CD4-positive, alpha-beta T cell treated with Interferon alpha-2 for 1 hour (primary cell): ENCODE measurements around the gene IPO11.
"Not testable (repeated sequence)": the region's sequence is repeated elsewhere in the genome, so short reads cannot be mapped to it uniquely, and the experiment has no call there.

Experiments
- DNase-seq, 2 donors: peaks; one replicate each; pipeline ENCODE4 v3.0.0-alpha.2; 2020 to 2022

Gene IPO11

DNA sequence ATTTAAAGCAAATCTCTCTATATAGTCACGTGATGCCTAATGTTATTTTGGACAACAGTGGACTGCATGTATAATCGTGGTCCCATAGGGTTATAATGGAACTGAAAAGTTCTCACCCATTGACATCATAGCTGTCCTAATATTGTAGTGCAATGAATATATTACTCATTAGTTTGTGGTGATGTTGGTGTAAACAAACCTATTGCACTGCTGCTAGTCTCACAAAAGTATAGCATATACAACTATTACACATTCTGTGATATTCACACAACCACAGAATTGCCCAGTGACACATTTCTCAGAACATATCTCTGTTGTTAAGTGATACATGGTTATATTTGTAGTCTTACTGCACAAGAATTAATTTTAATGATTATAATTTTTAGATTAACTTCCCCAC, 37.7 kb downstream of the IPO11 start:
- no peak for DNase-seq

DNA sequence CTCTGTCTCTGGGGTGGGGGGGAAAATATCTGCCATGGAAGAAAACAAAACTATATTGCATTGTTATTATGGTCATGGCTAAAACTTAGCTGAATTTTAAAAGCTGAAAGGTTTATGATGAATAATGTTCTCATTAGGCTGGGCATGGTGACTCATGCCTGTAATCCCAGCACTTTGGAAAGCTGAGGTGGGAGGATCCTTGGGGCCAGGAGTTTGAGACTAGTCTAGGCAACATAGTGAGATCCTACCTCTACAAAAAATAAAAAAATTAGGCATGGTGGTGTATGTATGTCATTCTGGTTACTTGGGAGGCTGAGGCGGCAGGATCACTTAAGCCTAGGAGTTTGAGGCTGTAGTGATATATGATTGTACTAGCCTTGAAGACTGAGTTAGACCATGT, 44.5 kb downstream of the IPO11 start:
- DNase-seq: no peak

DNA sequence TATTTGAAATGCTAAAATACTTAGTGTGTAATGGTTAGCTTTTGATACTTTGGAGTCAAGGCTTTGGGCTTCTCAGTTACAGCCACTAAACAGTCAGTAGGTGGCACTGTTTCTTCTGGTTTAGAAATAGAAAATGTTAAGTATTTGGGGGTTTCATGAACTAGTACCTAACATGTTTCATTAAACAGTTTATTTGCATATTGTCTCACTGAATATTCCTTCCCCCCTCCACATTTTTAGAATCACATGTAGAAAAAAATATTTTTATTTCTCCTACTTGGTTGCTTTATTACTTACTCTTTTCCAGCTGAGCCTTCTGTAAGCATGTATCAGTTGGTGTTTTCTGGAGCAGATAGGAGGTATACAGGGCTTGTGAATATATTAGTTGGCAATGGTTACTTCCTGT, 48.0 kb downstream of the IPO11 start:
- DNase-seq: peak in 1 of 2 donors; percentile 51

GRCh38 chr5:62461561-62461960, 49.0 kb downstream of the IPO11 start:
- no peak for DNase-seq

GRCh38 chr5:62465985-62466925, 53.7 kb downstream of the IPO11 start:
- no peak for DNase-seq

DNA sequence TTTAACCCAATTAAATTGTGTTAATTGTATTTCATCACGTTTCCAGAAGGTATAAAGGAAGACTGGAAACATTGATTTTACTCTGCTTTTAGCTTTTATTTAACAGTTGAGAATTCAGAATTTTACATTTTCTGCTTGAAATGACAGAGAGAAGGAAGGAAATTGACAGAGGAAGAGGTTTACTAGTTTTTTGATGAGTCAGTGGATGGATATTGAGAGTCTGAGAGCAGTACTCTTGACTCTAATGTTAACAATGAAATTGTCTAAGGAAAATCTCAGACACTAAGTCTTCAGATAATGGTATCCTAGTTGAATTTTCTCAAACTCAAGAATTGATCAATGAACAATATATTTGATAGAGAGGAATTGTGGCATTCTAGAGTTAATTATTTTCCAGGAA, 60.6 kb downstream of the IPO11 start:
- no peak for DNase-seq

DNA sequence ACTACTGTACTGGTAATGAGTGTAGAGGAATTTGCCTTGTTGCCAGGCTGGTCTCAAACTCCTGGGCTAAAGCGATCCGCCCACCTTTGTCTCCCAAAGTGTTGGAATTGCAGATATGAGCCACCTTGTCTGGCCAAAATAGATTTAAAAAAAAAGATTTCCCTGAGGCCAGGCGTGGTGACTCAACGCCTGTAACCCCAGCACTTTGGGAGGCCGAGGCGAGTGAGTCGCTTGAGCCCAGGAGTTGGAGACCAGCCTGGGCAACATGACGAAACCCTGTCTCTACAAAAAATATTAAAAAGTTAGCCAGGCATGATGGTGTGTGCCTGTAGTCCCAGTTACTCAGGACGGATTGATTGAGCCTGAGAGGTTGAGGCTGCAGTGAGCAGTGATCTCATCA, 62.5 kb downstream of the IPO11 start:
- no peak for DNase-seq

GRCh38 chr5:62477801-62478200, 65.2 kb downstream of the IPO11 start:
- no peak for DNase-seq

DNA sequence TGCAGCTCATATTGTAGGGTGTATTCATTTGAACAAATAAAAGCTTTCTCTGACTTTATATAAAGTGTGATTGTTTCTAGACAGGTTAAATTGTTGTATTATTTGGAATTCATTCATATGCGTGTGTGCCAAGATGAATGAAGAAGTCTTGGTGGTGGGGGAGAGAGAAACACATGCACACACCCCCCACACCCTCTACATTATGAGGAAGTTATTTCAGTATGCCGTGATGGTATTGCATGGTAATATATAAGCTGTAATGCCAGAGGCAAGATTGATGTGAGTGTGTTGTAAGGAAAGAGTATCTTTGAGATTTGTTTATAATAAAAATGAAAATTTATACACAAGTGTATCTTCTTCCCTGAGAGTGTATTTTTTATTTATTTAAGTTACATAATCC, 71.0 kb downstream of the IPO11 start:
- no peak for DNase-seq

DNA sequence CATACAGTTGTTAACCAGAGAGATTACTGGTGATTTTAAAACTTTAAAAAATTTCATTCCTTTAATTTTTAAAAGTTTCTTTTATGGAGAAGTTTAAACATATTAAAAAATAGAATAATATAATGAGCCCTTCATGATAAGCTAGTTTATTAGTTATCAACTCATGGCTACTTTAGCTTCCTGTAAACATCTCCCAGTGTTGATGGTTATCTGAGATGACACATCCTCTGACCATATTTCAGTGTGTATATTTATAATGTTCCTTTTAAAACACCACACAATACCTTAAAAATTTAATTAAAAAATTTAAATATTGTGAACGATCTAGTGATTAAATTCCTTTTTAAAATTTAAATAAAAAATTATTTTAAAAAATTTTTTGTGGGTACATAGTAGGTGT, 74.1 kb downstream of the IPO11 start:
- no peak for DNase-seq

DNA sequence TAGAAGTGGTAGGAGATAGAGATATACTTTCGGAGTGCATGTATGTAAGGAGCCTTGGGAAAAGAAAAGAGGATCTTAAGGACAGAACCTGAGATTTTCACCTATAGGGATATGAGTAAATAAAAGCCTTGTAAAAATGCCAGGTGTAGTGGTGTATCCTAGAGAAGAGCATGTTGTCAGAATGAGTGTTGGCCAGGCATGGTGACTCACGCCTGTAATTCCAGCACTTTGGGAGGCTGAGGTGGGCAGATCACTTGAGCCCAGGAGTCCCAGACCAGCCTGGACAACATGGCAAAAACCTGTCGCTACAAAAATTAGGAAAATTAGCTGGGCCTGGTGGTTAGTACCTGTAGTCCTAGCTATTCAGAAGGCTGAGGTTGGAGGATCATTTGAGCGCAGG, 76.0 kb downstream of the IPO11 start:
- no peak for DNase-seq

DNA sequence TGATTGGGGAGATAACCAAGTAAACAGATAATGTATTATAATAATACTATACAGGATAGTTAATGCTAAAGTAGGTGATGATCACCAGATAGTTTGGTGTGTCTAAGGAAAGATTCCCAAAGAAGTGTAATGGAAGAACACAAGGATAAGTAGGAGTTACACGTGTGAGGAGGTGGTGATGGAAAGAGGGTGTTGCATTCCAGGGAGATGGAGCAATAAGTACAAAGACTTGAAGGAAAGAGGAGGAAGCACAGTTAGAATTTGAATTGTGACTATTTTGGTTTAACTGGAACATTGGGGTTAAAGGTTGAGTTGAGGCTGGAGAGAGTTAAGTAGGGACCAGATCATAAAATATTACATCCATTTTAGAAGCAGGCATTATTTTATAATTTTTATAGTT, 76.9 kb downstream of the IPO11 start:
- no peak for DNase-seq

DNA sequence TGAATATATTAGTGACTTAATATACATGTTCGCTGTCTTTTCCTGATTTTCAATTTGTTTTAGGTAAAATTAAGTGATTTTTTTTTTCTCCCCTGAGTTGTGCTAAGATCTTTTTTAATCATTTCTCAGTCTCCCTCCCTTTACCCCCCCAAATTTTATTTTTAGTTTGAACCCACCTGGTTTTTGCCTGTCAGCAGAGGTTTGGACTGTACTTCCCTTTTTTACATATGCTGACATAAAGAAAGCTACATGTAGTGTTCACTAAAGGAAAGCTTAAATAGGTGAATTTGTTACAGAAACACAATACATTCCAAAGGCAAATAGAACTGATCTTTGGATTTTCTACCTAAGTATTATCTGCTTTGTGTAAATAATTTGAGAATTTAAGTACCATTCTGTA, 82.2 kb downstream of the IPO11 start:
- no peak for DNase-seq

GRCh38 chr5:62496876-62497275, 84.3 kb downstream of the IPO11 start:
- DNase-seq: no peak

DNA sequence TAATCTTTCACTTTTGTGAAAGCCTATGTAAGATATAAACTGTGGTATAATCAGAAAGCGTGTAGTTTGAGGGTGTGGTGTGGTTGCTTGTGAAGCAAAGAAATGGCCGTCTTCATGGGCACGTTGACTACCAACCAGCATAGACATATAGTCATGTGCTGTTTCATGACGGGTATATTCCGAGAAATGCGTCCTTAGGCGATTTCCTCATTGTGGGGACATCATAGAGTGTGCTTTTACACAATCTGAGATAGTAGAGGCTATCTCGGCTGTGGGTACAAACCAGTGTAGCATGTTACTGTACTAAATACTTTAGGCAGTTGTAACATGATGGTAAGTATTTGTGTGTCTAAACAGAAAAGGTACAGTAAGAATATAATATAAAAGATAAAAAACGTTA, 86.4 kb downstream of the IPO11 start:
- DNase-seq: no peak

DNA sequence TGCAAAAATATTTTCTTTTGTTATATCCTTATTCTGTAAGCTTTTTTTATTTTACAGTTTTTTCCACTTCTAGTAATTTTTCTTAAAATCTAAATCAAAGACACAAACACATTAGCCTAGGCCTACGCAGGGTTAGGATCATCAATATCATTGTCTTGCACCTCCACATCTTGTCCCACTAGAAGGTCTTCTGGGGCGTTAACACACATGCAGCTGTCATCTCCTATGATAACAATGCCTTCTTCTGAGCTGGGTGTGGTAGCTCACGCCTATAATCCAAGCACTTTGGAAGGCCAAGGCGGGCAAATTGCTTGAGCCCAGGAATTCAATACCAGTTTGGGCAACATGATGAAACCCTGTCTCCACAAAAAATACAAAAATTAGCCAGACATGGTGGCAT, 87.2 kb downstream of the IPO11 start:
- DNase-seq: no peak

GRCh38 chr5:62502456-62503101, 90.0 kb downstream of the IPO11 start:
- no peak for DNase-seq

DNA sequence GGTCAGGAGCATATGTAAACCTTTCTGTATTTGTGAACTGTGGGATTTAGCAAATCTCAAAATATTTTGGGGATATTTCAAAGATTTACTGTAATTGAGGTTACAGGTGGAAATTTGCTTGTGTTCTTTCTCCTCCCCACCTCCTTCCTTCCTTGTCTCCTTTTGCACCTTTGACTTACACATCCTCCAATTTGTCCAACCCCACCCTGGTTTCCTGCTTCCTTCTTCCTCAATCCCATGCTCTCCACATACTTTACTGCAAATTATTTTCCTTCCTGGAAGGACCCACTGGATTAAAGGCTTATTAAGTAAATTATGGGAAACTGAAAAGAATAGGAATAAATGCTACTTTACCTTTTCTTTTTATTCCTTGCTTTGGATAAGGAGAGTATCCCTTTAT, 91.6 kb downstream of the IPO11 start:
- DNase-seq: no peak

DNA sequence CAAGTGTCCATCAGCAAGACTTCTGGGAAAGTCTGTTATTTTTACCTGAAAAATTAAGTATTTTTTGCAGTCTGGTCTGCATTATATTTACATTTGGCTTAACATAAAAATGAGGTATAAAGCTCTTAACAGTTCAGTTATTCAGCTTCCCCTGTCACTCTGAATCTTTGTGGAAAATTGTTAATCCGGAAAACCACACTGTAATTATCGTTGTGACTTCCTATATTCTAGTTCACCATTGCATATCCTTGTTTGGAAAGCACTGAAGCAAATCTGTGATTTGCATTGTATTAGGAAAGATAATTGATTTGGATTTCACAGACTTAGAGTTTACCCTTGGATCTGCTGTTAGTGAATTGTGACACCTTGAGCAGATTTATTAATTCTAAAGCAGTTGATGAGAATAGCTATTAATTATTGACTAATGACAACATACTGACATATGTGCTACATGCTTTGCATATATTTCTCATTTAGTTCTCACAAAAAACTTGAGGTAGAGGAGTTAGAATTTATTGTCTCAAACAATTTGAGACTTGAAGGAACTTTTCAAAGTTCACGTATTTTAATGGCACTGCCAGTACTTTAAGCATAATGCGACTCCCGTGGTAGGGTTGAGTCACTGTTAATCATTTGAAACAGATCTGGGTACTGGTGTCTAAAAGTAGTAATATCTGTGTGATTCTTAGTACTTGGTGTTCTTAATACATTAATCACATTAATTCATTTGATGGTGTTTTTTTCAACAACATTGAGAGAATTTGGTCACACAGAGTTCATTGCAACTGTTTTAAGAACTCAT, 94.3 kb downstream of the IPO11 start:
- DNase-seq: no peak

DNA sequence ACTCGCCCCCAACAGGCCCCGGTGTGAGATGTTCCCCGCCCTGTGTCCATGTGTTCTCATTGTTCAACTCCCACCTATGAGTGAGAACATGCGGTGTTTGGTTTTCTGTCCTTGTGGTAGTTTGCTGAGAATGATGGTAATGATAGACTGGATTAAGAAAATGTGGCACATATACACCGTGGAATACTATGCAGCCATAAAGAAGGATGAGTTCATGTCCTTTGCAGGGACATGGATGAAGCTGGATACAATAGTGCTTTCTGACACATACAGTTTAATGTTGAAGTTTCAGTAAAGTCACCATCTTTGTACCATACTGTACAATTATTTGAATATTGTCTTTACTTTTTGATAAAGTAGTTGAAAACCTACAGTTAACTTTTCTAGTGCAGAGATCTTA, 96.2 kb downstream of the IPO11 start:
- not testable (repeated sequence) for DNase-seq

GRCh38 chr5:62509806-62510205, 97.2 kb downstream of the IPO11 start:
- DNase-seq: no peak

DNA sequence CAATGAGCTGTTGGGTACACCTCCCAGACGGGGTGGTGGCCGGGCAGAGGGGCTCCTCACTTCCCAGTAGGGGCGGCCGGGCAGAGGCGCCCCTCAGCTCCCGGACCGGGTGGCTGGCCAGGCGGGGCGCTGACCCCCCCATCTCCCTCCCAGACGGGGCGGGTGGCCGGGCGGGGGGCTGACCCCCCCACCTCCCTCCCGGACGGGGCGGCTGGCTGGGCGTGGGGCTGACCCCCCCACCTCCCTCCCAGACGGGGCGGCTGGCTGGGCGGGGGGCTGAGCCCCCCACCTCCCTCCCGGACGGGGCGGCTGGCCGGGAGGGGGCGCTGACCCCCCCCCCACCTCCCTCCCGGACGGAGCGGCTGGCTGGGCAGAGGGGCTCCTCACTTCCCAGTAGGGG, 100.5 kb downstream of the IPO11 start:
- not testable (repeated sequence) for DNase-seq

- DNase-seq: no peak
These were observed 102.1 kb downstream of the IPO11 start for GRCh38 chr5:62514510-62515119.
